DOHH2 (cell line): ENCODE results near the gene LAMA2.

Experiments used
- CTCF ChIP-seq: fragments of 200-600 bp; sonication (generic); IDR thresholded peaks from one replicate; pipeline ENCODE4 v1.5.1; 2014; ENCODE audit warnings: antibody characterized with exemption, mild to moderate bottlenecking, low read depth, low read length; ENCODE audit not compliant: poor library complexity, severe bottlenecking
- EZH2phosphoT487 ChIP-seq: fragments of 200-600 bp; sonication (generic); IDR thresholded peaks from 2 replicates; pipeline ENCODE4 v1.6.1; 2017; ENCODE audit warnings: borderline replicate concordance, mild to moderate bottlenecking, antibody characterized with exemption, low read length, moderate library complexity, mixed read lengths

DNA sequence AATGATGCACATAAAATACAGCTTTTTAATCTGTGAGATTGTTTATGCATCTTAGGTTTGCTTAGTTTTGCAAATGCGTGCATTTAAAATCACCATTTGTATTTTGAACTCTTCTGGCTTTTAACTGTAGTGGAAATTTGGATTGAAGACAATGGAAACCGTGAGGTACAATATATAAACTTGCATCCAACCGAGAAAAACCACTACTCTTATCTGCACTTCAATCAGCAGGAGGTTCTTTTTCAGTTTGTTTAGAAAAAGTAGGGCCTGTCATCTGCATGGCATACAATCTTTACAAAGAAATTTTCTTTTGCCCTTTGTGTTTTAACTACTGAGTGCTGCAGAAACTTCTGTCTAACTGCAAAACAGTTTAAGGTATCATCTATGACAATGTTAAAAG lies 132.8 kb downstream of the LAMA2 start:
- no peak for TF ChIP-seq CTCF
- no peak for TF ChIP-seq EZH2phosphoT487
